HUES48 (cell line): ENCODE measurements around the gene MYOZ1.
"Not testable (repeated sequence)": the region's sequence is repeated elsewhere in the genome, so short reads cannot be mapped to it uniquely, and the experiment has no call there.

Source experiments
- H3K27ac ChIP-seq: one replicate; pipeline ENCODE4 v1.7.0; 2013; ENCODE audit warnings: low read depth, low read length, inconsistent platforms
- H3K27me3 ChIP-seq: 2 replicates; pipeline ENCODE4 v1.6.1; 2013; ENCODE audit warnings: mild to moderate bottlenecking, low read length; ENCODE audit not compliant: control insufficient read depth, insufficient read depth
- H3K36me3 ChIP-seq: 2 replicates; pipeline ENCODE4 v1.6.1; 2013; ENCODE audit warnings: low read length; ENCODE audit not compliant: control insufficient read depth, insufficient read depth
- H3K4me1 ChIP-seq: 2 replicates; pipeline ENCODE4 v1.6.1; 2013; ENCODE audit warnings: mild to moderate bottlenecking, low read length; ENCODE audit not compliant: control insufficient read depth, insufficient read depth
- H3K4me3 ChIP-seq: 2 replicates; pipeline ENCODE4 v1.5.1; 2013; ENCODE audit warnings: mild to moderate bottlenecking, low read depth, low read length
- H3K9ac ChIP-seq: 2 replicates; pipeline ENCODE4 v1.6.1; 2013; ENCODE audit warnings: mild to moderate bottlenecking, low read depth, low read length, moderate library complexity
- H3K9me3 ChIP-seq: 2 replicates; pipeline ENCODE4 v1.6.1; 2013; ENCODE audit warnings: low read length; ENCODE audit not compliant: control insufficient read depth, insufficient read depth

Gene MYOZ1

GRCh38 chr10:73641328-73642060 lies at the start of gene MYOZ1:
TSS of gene MYOZ1 (minus strand) at chr10:73641474. CDS start at chr10:73640017, 1,457 bp downstream.
- Histone ChIP-seq H3K9ac (no peak within 1 kb of the TSS), H3K4me3 (no peak within 1 kb of the TSS), H3K36me3 (no peaks in the 10 kb centered on the region), H3K9me3 (no peaks in the 10 kb centered on the region), H3K4me1 (peaks cover 3% of the 10 kb centered on the region; the same call in 1 of the 2 replicates), H3K27me3 (no peaks in the 10 kb centered on the region), H3K27ac (no peak within 1 kb of the TSS)

GRCh38 chr10:73690755-73691154 lies 49.5 kb upstream of the MYOZ1 start:
- not testable (repeated sequence) for H3K9ac ChIP-seq, H3K4me1 ChIP-seq, H3K27ac ChIP-seq, H3K27me3 ChIP-seq, H3K4me3 ChIP-seq, H3K9me3 ChIP-seq, H3K36me3 ChIP-seq

GRCh38 chr10:73689596-73689995 lies 48.3 kb upstream of the MYOZ1 start:
- not testable (repeated sequence) for H3K4me1 ChIP-seq, H3K9me3 ChIP-seq, H3K9ac ChIP-seq, H3K36me3 ChIP-seq, H3K4me3 ChIP-seq, H3K27me3 ChIP-seq, H3K27ac ChIP-seq

GRCh38 chr10:73687641-73688040 lies 46.4 kb upstream of the MYOZ1 start:
- H3K9ac ChIP-seq, H3K4me3 ChIP-seq: not testable (repeated sequence)

GRCh38 chr10:73674546-73674945 lies 33.3 kb upstream of the MYOZ1 start:
- not testable (repeated sequence) for H3K27ac ChIP-seq, H3K9ac ChIP-seq, H3K27me3 ChIP-seq, H3K36me3 ChIP-seq, H3K4me3 ChIP-seq, H3K9me3 ChIP-seq, H3K4me1 ChIP-seq

More at GRCh38 chr10:73687641-73688040, 46.4 kb upstream of the MYOZ1 start:
- not testable (repeated sequence) for H3K36me3 ChIP-seq, H3K27ac ChIP-seq, H3K9me3 ChIP-seq, H3K27me3 ChIP-seq, H3K4me1 ChIP-seq

GRCh38 chr10:73668378-73668777 lies 27.1 kb upstream of the MYOZ1 start:
- not testable (repeated sequence) for H3K27ac ChIP-seq, H3K4me3 ChIP-seq, H3K4me1 ChIP-seq, H3K9me3 ChIP-seq, H3K9ac ChIP-seq, H3K36me3 ChIP-seq, H3K27me3 ChIP-seq

- not testable (repeated sequence) for H3K9me3 ChIP-seq, H3K36me3 ChIP-seq, H3K27ac ChIP-seq, H3K27me3 ChIP-seq, H3K4me3 ChIP-seq, H3K4me1 ChIP-seq, H3K9ac ChIP-seq
These were observed 25.0 kb upstream of the MYOZ1 start for GRCh38 chr10:73666153-73666809.

- not testable (repeated sequence) for H3K4me1 ChIP-seq, H3K27ac ChIP-seq, H3K9me3 ChIP-seq, H3K9ac ChIP-seq, H3K4me3 ChIP-seq, H3K27me3 ChIP-seq, H3K36me3 ChIP-seq
These were observed 24.3 kb upstream of the MYOZ1 start for GRCh38 chr10:73665581-73665980.

- H3K4me1 ChIP-seq, H3K27ac ChIP-seq, H3K36me3 ChIP-seq, H3K9me3 ChIP-seq, H3K9ac ChIP-seq, H3K4me3 ChIP-seq, H3K27me3 ChIP-seq: not testable (repeated sequence)
These were observed 23.1 kb upstream of the MYOZ1 start for GRCh38 chr10:73664156-73665040.

GRCh38 chr10:73663621-73664020 lies 22.3 kb upstream of the MYOZ1 start:
- H3K4me1 ChIP-seq, H3K27ac ChIP-seq, H3K9me3 ChIP-seq, H3K9ac ChIP-seq, H3K4me3 ChIP-seq, H3K27me3 ChIP-seq, H3K36me3 ChIP-seq: not testable (repeated sequence)

GRCh38 chr10:73662705-73663104 lies 21.4 kb upstream of the MYOZ1 start:
- H3K4me3 ChIP-seq, H3K9ac ChIP-seq, H3K36me3 ChIP-seq, H3K27me3 ChIP-seq, H3K9me3 ChIP-seq, H3K27ac ChIP-seq, H3K4me1 ChIP-seq: not testable (repeated sequence)
